ENCODE results near the gene KLC1. TPM values are rescaled to one million over a fixed set of nuclear protein-coding genes. Genes with fewer than 3 reads are reported as not detected.

The KLC1 gene
- total RNA-seq, 1 experiment from 2014 or later, result 163 TPM

GRCh38 chr14:103718572-103718971, 89.6 kb downstream of the KLC1 start:
- intact Hi-C loops (cut with micrococcal nuclease; ENCODE audit: unreplicated experiment), result no loop called here
- Histone ChIP-seq H3K4me1 (ENCODE audit: insufficient read depth, low read length, poor library complexity, severe bottlenecking) (peaks cover 9% of the 10 kb centered on the region), H3K27me3 (replicated peaks; ENCODE audit: insufficient read depth, low read depth, low read length, poor library complexity) (no peaks in the 10 kb centered on the region), H3K36me3 (ENCODE audit: insufficient read depth, low read length, poor library complexity, severe bottlenecking) (no peaks in the 10 kb centered on the region), H3K27ac (ENCODE audit: low read depth, low read length, poor library complexity, severe bottlenecking) (no peak overlapping the region), H3K9me3 (ENCODE audit: low read depth, low read length, poor library complexity, severe bottlenecking) (no peaks in the 10 kb centered on the region), H3K4me3 (ENCODE audit: low read depth, low read length, poor library complexity, severe bottlenecking) (no peak overlapping the region)
- DNase-seq (ENCODE audit: low spot score), result no peak
- CTCF ChIA-PET, result no interaction called here
- POLR2A ChIA-PET (ENCODE audit: low non-redundant PET), result no interaction called here
- no TSS peak for BruUV-seq (replicated peaks)
- TF ChIP-seq EZH2 (IDR thresholded peaks at IDR 0.05; ENCODE audit: borderline replicate concordance, low read depth, low read length, poor library complexity, severe bottlenecking), result no peak
- no peak for TF ChIP-seq CTCF (conservative IDR thresholded peaks at IDR 0.05; ENCODE audit: low read depth, low read length)

GRCh38 chr14:103719751-103720150, 90.7 kb downstream of the KLC1 start:
- no peaks in the 10 kb centered on the region for H3K27me3 ChIP-seq (replicated peaks; ENCODE audit: insufficient read depth, low read depth, low read length, poor library complexity)
- no peak for DNase-seq (ENCODE audit: low spot score)
- ChIA-PET POLR2A (ENCODE audit: low non-redundant PET) (no interaction called here), CTCF (no interaction called here)
- H3K4me1 ChIP-seq (ENCODE audit: insufficient read depth, low read length, poor library complexity, severe bottlenecking), result peaks cover 6% of the 10 kb centered on the region
- no peaks in the 10 kb centered on the region for H3K9me3 ChIP-seq (ENCODE audit: low read depth, low read length, poor library complexity, severe bottlenecking)
- intact Hi-C loops (cut with micrococcal nuclease; ENCODE audit: unreplicated experiment), result no loop called here
- BruUV-seq (replicated peaks), result no TSS peak
- H3K4me3 ChIP-seq (ENCODE audit: low read depth, low read length, poor library complexity, severe bottlenecking), result no peak overlapping the region
- H3K36me3 ChIP-seq (ENCODE audit: insufficient read depth, low read length, poor library complexity, severe bottlenecking), result no peaks in the 10 kb centered on the region
- TF ChIP-seq EZH2 (IDR thresholded peaks at IDR 0.05; ENCODE audit: borderline replicate concordance, low read depth, low read length, poor library complexity, severe bottlenecking) (no peak), CTCF (conservative IDR thresholded peaks at IDR 0.05; ENCODE audit: low read depth, low read length) (no peak)
- no peak overlapping the region for H3K27ac ChIP-seq (ENCODE audit: low read depth, low read length, poor library complexity, severe bottlenecking)

GRCh38 chr14:103721334-103722120, 92.5 kb downstream of the KLC1 start:
- no peaks in the 10 kb centered on the region for H3K36me3 ChIP-seq (ENCODE audit: insufficient read depth, low read length, poor library complexity, severe bottlenecking)
- TF ChIP-seq CTCF (conservative IDR thresholded peaks at IDR 0.05; ENCODE audit: low read depth, low read length), result no peak
- no peak for TF ChIP-seq EZH2 (IDR thresholded peaks at IDR 0.05; ENCODE audit: borderline replicate concordance, low read depth, low read length, poor library complexity, severe bottlenecking)
- no TSS peak for BruUV-seq (replicated peaks)
- no peaks in the 10 kb centered on the region for H3K9me3 ChIP-seq (ENCODE audit: low read depth, low read length, poor library complexity, severe bottlenecking)
- POLR2A ChIA-PET (ENCODE audit: low non-redundant PET), result no interaction called here
- intact Hi-C loops (cut with micrococcal nuclease; ENCODE audit: unreplicated experiment), result no loop called here
- H3K27ac ChIP-seq (ENCODE audit: low read depth, low read length, poor library complexity, severe bottlenecking), result no peak overlapping the region
- CTCF ChIA-PET, result no interaction called here
- H3K4me3 ChIP-seq (ENCODE audit: low read depth, low read length, poor library complexity, severe bottlenecking), result no peak overlapping the region
- DNase-seq (ENCODE audit: low spot score), result no peak
- H3K27me3 ChIP-seq (replicated peaks; ENCODE audit: insufficient read depth, low read depth, low read length, poor library complexity), result no peaks in the 10 kb centered on the region
- H3K4me1 ChIP-seq (ENCODE audit: insufficient read depth, low read length, poor library complexity, severe bottlenecking), result peaks cover 5% of the 10 kb centered on the region
